Retina (tissue), 1 donor: ENCODE measurements around the gene KIF25.
A peak's percentile ranks its signal among the peaks of the same experiment; 100 is the strongest.

ENCODE experiments used
- DNase-seq: peaks from one replicate; pipeline ENCODE4 v3.0.0-alpha.2; 2016

The KIF25 gene

GRCh38 chr6:168053086-168053956 is 55.9 kb downstream of the KIF25 start:
- DNase-seq, result no peak

GRCh38 chr6:168053957-168054471 is 56.5 kb downstream of the KIF25 start:
- DNase-seq, result no peak

GRCh38 chr6:168054765-168055560 is 57.5 kb downstream of the KIF25 start:
- no peak for DNase-seq

GRCh38 chr6:168055696-168056489 is 58.4 kb downstream of the KIF25 start:
- DNase-seq, result no peak

- no peak for DNase-seq
Measured at GRCh38 chr6:168056892-168057527, 59.5 kb downstream of the KIF25 start.

GRCh38 chr6:168057836-168058235 is 60.4 kb downstream of the KIF25 start:
- no peak for DNase-seq

- DNase-seq, result no peak
Measured at GRCh38 chr6:168058691-168059551, 61.5 kb downstream of the KIF25 start.

- DNase-seq, result peak; percentile 78
Measured at GRCh38 chr6:168060521-168060931, 63.1 kb downstream of the KIF25 start.

- DNase-seq, result no peak
Measured at GRCh38 chr6:168061269-168062210, 64.1 kb downstream of the KIF25 start.

GRCh38 chr6:168062346-168063289 is 65.1 kb downstream of the KIF25 start:
- no peak for DNase-seq

GRCh38 chr6:168063431-168063830 is 66.0 kb downstream of the KIF25 start:
- no peak for DNase-seq

GRCh38 chr6:168064226-168064807 is 66.8 kb downstream of the KIF25 start:
- DNase-seq, result no peak

- no peak for DNase-seq
Measured at GRCh38 chr6:168067081-168067759, 69.7 kb downstream of the KIF25 start.

GRCh38 chr6:168070804-168071203 is 73.3 kb downstream of the KIF25 start:
- DNase-seq, result no peak

- DNase-seq, result no peak
Measured at GRCh38 chr6:168071620-168072019, 74.1 kb downstream of the KIF25 start.

- DNase-seq, result no peak
Measured at GRCh38 chr6:168072261-168072660, 74.8 kb downstream of the KIF25 start.

GRCh38 chr6:168072730-168073129 is 75.3 kb downstream of the KIF25 start:
- no peak for DNase-seq
